GM18508 (cell line): Measurements from ENCODE around the gene MAP7D1.

Experiments
- ATAC-seq: cut with Tn5 transposase; IDR thresholded peaks from one replicate; pipeline ENCODE4 v1.9.1; 2021; ENCODE audit warnings: moderate number of reproducible peaks; ENCODE audit not compliant: insufficient read depth, unreplicated experiment

MAP7D1 gene

GRCh38 chr1:36164361-36164760 is 8.4 kb downstream of the MAP7D1 start:
- ATAC-seq: no peak

- no peak for ATAC-seq
Observed at GRCh38 chr1:36165145-36165544, 9.2 kb downstream of the MAP7D1 start.

- no peak for ATAC-seq
Observed at GRCh38 chr1:36166136-36166535, 10.2 kb downstream of the MAP7D1 start.

- no peak for ATAC-seq
Observed at GRCh38 chr1:36166938-36167905, 11.3 kb downstream of the MAP7D1 start.

- ATAC-seq: no peak
Observed at GRCh38 chr1:36168514-36168913, 12.6 kb downstream of the MAP7D1 start.

- ATAC-seq: no peak
Observed at GRCh38 chr1:36170643-36171412, 14.9 kb downstream of the MAP7D1 start.

GRCh38 chr1:36172017-36172747 is 16.2 kb downstream of the MAP7D1 start:
- ATAC-seq: no peak

- ATAC-seq: no peak
Observed at GRCh38 chr1:36172983-36173382, 17.0 kb downstream of the MAP7D1 start.

GRCh38 chr1:36174713-36175112 is 18.8 kb downstream of the MAP7D1 start:
- ATAC-seq: no peak

GRCh38 chr1:36175137-36176095 is 19.5 kb downstream of the MAP7D1 start:
- ATAC-seq: no peak

- ATAC-seq: no peak
Observed at GRCh38 chr1:36176106-36176949, 20.4 kb downstream of the MAP7D1 start.

- no peak for ATAC-seq
Observed at GRCh38 chr1:36177589-36178431, 21.9 kb downstream of the MAP7D1 start.

- ATAC-seq: no peak
Observed at GRCh38 chr1:36178471-36179219, 22.7 kb downstream of the MAP7D1 start.

GRCh38 chr1:36179220-36179600 is 23.2 kb downstream of the MAP7D1 start:
- ATAC-seq: no peak

GRCh38 chr1:36182734-36183133 is 26.8 kb downstream of the MAP7D1 start:
- ATAC-seq: no peak

- no peak for ATAC-seq
Observed at GRCh38 chr1:36183309-36183856, 27.4 kb downstream of the MAP7D1 start.
